ENCODE data around the gene RANBP3L. TPM values are rescaled to one million over a fixed set of nuclear protein-coding genes. Genes with fewer than 3 reads are reported as not detected.

The RANBP3L gene
- total RNA-seq, 1 donor from 2014 or later, result not detected

- intact Hi-C loops (cut with micrococcal nuclease), result loop anchor here (5.0 to 10.0 kb wide), 3 partner anchors 342 to 467 kb away; no protein-coding TSS in a partner anchor
These were observed 57.6 kb downstream of the RANBP3L start for GRCh38 chr5:36244076-36244475.

GRCh38 chr5:36243653-36244052 is 58.0 kb downstream of the RANBP3L start:
- intact Hi-C loops (cut with micrococcal nuclease), result loop anchor here (2.0 to 10.0 kb wide), 7 partner anchors 165 to 1405 kb away; partner anchors contain the start of genes SPEF2, TTC23L and WDR70

GRCh38 chr5:36242534-36243485 is 58.9 kb downstream of the RANBP3L start:
- intact Hi-C loops (cut with micrococcal nuclease), result loop anchor here (1.0 to 10.0 kb wide), 12 partner anchors 91 to 1404 kb away; partner anchors contain the start of genes BRIX1, DNAJC21, RAD1 and SKP2

GRCh38 chr5:36241631-36242533 is 59.8 kb downstream of the RANBP3L start, which contains the start of gene NADK2:
Gene NADK2 (minus strand): TSS chr5:36241925. CDS start chr5:36241798, 127 bp downstream.
- intact Hi-C loops (cut with micrococcal nuclease), result loop anchor here (1.0 to 10.0 kb wide), 15 partner anchors 90 to 1403 kb away; partner anchors contain the start of genes BRIX1, DNAJC21, NUP155 and RAD1

- intact Hi-C loops (cut with micrococcal nuclease), result loop anchor here (1.0 to 10.0 kb wide), 7 partner anchors 9 to 1130 kb away; partner anchors contain the start of gene NUP155
These were observed 60.7 kb downstream of the RANBP3L start for GRCh38 chr5:36240779-36241630.

GRCh38 chr5:36239370-36240293 is 62.1 kb downstream of the RANBP3L start:
- intact Hi-C loops (cut with micrococcal nuclease), result loop anchor here (1.0 to 10.0 kb wide), 5 partner anchors 7 to 1131 kb away; partner anchors contain the start of gene NUP155

- intact Hi-C loops (cut with micrococcal nuclease), result no loop called here
These were observed 63.0 kb downstream of the RANBP3L start for GRCh38 chr5:36238502-36239295.

GRCh38 chr5:36237751-36238150 is 64.0 kb downstream of the RANBP3L start:
- intact Hi-C loops (cut with micrococcal nuclease), result no loop called here

- intact Hi-C loops (cut with micrococcal nuclease), result no loop called here
These were observed 64.9 kb downstream of the RANBP3L start for GRCh38 chr5:36236801-36237200.

GRCh38 chr5:36232533-36232932 is 69.2 kb downstream of the RANBP3L start:
- intact Hi-C loops (cut with micrococcal nuclease), result loop anchor here (1.0 kb wide), 1 partner anchor 8 kb away; no protein-coding TSS in a partner anchor

GRCh38 chr5:36230151-36230790 is 71.4 kb downstream of the RANBP3L start:
- intact Hi-C loops (cut with micrococcal nuclease), result no loop called here

- intact Hi-C loops (cut with micrococcal nuclease), result no loop called here
These were observed 73.2 kb downstream of the RANBP3L start for GRCh38 chr5:36228505-36228904.

- intact Hi-C loops (cut with micrococcal nuclease), result no loop called here
These were observed 74.7 kb downstream of the RANBP3L start for GRCh38 chr5:36227046-36227445.

GRCh38 chr5:36222620-36223019 is 79.1 kb downstream of the RANBP3L start:
- intact Hi-C loops (cut with micrococcal nuclease), result no loop called here

- intact Hi-C loops (cut with micrococcal nuclease), result no loop called here
These were observed 83.7 kb downstream of the RANBP3L start for GRCh38 chr5:36217988-36218387.

- intact Hi-C loops (cut with micrococcal nuclease), result no loop called here
These were observed 84.1 kb downstream of the RANBP3L start for GRCh38 chr5:36217567-36217966.

GRCh38 chr5:36215910-36216309 is 85.8 kb downstream of the RANBP3L start:
- intact Hi-C loops (cut with micrococcal nuclease), result no loop called here

- intact Hi-C loops (cut with micrococcal nuclease), result no loop called here
These were observed 87.3 kb downstream of the RANBP3L start for GRCh38 chr5:36214436-36214835.

All from T-helper 1 cell treated with Interleukin-12 subunit alpha and Interleukin-12 subunit beta and Interleukin-4 antibody, amounts not matched to agents 30 ng/mL and 1 ng/mL, for 36 hours (primary cell).